Stimulated activated CD4-positive, alpha-beta T cell treated with anti-CD3 and anti-CD28 coated beads, TNF-alpha, amount 100 ng/mL, for 1 hour (primary cell): Measurements from ENCODE around the gene ARHGEF10L.

Experiments
- DNase-seq, 3 donors: peaks; one replicate each; pipeline ENCODE4 v3.0.0-alpha.2; 2020; ENCODE audit warnings: low read depth in 3 of 3, low spot score in 1 of 3

Gene ARHGEF10L

GRCh38 chr1:17653728-17654351, 114.3 kb downstream of the ARHGEF10L start:
- DNase-seq: no peak

DNA sequence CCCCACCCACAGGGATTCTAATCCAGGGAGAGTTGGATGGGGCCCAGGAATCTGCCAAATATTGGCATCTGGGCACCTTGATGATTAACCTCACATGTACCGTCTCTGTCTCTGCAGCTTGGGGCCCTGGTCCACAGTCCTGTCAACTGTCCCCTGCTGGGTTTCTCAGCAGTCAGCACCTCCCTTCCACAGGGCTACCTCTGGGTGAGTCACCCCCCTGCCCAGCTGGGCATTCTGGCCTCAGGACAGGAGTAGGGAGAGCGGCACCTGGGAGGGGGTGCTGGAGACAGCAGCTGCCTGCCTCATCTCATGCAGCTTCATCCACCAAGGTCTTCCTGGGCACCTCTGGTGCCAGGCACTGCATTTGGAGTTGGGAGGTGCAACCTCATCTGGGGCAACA, 115.0 kb downstream of the ARHGEF10L start:
- no peak for DNase-seq

DNA sequence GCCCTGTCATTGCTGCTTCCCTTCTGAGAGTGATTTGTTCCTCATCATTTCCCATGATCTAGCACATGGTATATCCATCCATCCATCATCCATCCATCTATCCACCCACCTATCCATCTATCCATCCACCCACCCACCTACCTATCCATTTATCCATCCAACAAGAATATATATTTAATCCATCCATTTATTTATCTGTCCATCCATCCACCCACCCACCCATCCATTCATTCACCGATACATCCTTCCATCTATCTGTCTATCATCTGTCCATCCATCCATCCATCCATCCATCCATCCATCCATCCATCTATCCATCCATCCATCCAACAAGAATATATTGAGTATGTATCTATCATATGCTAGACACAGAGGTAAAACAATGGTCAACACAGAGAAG, 115.7 kb downstream of the ARHGEF10L start:
- no peak for DNase-seq

DNA sequence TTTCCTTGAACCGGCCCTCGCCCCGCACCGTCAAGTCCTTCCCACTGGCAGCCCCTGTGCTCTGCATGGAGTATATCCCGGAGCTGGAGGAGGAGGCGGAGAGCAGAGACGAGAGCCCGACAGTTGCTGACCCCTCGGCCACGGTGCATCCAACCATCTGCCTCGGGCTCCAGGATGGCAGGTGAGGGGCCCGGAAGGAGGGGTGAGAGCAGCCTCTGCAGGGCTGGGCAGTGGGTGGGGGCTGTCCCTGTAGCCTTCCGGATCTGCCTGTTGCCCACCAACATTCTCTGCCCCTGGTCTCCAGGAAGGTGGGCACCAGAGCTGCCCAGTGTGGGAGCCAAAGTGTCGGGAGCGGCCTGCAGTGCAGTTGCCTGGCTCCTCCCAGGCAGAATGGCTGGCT, 116.4 kb downstream of the ARHGEF10L start:
- DNase-seq: no peak

DNA sequence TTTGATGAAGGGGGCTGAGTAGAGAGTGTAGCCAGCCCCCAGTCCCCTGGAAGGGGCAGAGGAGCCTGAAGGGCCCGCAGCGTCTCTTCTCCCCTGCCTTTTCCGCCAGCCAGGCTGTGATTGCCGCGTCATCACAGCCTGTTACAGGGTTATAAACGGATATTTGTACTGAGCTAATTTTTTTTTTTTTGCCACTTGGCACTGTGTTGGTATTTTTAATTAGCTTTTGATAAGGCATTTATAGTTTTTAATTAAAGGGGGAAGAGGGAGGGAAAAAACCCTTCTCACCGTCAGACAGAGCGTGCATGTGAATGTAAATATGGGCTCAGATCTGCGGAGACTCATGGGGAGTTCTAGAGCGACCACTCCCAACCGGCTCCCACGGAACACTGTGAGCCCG, 117.9 kb downstream of the ARHGEF10L start:
- DNase-seq: no peak

GRCh38 chr1:17658837-17659236, 119.3 kb downstream of the ARHGEF10L start:
- no peak for DNase-seq

DNA sequence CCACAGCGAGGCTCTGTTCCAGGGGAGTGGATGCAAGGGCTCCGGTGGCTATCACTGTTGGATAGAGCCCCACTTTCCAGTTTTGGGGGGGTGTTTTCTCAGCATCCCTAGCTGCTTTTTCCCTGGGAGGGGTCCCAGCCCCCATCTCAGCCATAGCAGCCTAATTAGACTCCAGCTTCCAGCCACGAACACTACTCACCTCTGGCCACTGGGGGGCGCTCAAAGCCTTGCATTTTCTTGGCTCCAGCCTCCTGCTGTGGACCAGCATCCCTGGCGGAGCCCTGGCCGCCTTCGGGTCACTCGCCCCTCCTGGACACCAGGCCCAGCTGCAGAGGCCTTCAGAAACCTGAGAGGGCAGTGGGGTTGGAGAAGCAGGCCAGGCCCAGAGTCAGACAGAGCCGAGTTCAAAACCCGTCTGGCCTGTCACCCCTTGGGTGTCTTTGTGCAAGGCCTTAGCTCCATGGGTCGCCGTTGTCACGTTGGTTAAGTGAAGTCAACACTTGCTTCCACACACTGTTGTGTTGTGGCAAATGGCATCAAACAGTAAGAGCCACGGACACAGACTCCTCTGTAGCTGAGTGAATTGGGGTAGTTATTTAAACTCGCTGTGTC, 122.2 kb downstream of the ARHGEF10L start:
- DNase-seq: peak in 2 of 3 donors; percentile 6 to 18

DNA sequence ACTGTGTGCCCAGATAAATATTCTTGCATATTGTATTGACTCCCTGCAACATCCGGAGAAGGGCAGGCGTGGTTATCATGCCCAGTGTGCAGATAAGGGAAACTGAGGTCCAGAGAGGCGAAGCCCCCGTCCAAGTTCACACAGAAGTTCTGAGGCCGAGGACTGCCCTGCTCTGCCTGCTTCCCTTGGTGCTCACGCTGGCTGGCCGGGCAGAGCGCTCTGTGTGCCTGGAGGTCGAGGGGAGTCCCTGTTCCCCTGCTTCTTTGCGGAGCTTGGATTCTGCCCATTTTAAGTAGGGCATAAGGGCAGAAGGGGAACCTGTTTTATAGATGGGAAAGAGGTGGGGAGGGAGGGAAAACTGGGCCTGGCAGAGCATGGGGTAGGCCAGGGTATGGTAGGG, 122.8 kb downstream of the ARHGEF10L start:
- no peak for DNase-seq

DNA sequence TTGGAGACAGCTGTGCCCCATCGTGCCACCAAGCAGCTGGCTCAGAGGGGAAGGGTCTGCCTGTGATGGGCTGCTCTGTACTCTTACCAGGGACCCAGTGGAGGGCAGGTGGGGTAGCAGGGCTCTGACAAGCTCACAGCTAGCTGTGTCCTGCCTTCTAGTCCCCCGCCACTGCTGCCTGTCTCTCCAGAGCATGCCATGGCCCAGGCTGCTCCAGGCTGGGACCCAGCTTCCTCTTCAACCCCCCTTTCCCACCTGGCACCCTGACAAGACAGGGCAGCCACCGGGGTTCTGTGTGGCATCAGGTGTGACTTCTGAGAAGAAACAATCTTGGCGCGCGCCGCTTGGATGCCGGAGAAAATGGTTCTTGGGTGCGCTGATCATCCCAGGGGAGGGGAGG, 123.3 kb downstream of the ARHGEF10L start:
- DNase-seq: no peak

- DNase-seq: no peak
Observed at GRCh38 chr1:17663646-17664045, 124.1 kb downstream of the ARHGEF10L start.

DNA sequence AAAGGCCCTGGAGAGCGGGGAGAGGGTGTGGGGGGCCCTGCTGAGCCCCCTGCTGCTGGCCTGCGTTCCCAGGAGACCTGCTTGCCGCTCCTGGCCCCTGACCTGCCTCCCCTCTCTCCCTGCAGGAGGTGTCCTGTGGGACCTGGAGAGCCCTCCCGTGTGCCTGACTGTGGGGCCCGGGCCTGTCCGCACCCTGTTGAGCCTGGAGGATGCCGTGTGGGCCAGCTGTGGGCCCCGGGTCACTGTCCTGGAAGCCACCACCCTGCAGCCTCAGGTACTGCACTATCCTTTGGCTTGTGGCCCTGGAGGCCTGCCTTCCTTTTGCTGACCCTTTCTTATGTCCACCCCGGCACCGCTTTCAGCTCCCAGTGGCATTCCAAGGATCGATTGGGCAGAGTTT, 124.8 kb downstream of the ARHGEF10L start:
- no peak for DNase-seq

- no peak for DNase-seq
Observed at GRCh38 chr1:17665054-17665453, 125.6 kb downstream of the ARHGEF10L start.

DNA sequence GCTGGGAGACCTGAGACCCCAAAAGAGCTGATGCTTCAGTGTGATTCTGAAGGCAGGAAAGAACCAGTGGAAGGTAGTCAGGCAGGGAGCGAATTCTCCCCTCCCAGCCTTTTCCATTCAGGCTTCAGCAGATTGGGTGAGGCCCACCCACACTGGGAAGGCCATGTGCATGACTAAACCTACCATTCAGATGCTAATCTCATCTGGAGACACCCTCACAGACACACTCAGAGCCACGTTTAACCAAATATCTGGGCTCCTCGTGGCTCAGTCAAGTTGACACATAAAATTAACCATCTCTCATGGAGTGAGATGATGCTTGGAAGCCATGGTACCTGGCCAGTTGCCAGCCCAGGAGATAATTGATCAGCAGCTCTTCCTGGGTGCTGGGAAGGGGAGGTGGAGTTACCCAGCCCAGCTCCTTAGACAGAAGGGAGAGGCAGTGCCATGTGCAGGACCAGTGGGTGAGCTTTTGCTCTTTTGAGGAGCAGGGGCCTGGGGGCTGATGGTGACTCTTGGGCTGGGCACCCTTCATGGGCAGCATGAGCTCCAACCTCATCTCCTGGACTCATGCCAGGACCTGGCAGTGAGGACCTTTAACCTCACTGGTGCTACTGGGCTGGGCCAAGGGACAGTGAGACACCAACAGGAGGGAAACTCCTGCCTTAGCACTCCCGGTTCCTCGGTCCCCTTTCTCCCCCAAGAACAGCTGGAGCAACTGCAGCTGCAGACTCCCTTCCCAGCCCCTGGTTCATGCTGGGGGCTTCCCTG, 126.6 kb downstream of the ARHGEF10L start:
- DNase-seq: no peak

DNA sequence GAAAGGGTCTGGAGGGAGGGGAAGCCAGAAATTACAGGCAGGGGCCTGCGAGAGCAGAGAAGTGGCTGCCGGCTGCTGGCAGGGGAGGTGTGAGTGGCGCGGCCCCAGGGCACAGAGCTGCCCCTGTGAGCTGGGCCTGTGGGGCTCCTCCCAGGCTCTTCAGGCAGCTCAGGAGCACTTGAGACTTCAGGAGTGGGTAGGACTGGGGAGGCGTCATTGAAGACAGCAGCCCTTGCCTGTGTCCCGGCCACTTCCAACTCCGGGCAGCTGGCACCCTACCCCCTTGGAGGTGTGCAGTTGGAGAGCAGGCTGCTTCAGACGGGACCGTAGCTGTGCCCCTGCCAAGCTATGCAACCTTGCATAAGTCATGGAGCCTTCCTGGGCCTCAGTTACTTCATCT, 128.1 kb downstream of the ARHGEF10L start:
- no peak for DNase-seq

- DNase-seq: no peak
Observed at GRCh38 chr1:17668195-17668594, 128.7 kb downstream of the ARHGEF10L start.

- no peak for DNase-seq
Observed at GRCh38 chr1:17668624-17669175, 129.2 kb downstream of the ARHGEF10L start.

DNA sequence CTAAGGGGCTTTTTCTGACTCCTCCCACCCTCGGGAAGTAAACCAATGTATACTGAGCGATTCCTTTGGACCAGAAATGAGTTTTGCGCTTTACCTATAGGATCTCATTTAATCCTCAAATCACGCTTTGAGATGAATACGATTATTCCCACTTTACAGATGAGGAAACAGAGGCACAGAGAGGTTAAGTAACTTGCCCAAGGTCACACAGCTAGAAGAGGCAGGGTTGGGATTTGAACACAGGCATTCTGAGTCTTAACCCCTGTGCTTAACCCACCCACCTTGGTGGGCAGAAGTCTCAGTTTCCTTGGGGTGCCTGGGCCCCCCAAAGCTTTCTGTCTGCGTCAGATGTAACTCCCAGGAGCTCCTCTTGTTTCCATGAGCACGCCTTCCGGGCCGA, 129.8 kb downstream of the ARHGEF10L start:
- DNase-seq: no peak

DNA sequence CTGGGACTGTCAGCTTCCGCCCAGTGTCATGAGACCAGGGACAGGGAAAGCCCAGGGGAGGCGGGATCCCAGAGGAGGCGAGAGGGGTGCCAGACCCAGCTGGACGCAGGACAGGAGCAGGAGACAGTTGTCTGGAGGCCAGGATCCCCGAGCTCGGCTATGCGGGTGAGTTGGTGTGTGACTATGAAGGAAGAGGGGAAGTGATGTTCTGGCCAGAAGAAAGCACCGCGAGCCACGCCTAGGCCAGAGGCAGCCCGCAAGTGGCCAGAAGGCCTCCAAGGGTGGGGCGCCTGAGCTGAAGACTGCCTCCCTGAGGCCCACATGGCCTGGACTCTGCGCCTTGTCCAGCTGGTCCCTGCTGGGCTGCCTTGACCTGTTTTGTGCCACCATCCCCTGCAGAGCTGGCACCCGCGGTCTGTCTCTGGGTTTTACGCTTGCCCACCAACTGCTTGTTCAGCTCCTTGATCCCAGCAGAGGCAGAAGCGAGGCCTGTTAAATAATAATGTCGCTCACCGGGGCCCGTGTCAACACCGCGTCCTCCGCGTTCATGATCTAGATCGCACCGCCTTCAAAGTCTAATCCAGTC, 130.5 kb downstream of the ARHGEF10L start:
- DNase-seq: no peak

- no peak for DNase-seq
Observed at GRCh38 chr1:17670587-17671313, 131.3 kb downstream of the ARHGEF10L start.

DNA sequence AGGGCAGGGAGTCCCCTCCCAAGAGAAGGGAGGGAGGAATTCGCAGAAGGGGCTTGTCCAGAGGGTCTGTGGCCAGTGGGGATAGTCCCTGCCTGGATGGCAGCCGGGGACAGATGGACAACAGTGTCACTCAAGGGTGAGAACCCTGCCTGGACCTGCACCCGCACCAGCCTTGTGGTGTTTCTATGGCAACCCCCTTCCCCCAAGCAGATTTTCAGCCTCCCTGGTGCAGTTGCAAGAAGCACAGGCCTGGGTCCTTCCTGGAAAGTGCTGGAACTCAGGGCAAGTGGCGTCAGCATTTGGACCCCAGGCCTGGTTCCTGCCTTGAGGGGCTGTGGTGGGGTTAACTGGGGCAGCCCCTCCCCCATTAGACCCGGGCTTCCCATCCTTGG, 131.8 kb downstream of the ARHGEF10L start:
- DNase-seq: no peak

DNA sequence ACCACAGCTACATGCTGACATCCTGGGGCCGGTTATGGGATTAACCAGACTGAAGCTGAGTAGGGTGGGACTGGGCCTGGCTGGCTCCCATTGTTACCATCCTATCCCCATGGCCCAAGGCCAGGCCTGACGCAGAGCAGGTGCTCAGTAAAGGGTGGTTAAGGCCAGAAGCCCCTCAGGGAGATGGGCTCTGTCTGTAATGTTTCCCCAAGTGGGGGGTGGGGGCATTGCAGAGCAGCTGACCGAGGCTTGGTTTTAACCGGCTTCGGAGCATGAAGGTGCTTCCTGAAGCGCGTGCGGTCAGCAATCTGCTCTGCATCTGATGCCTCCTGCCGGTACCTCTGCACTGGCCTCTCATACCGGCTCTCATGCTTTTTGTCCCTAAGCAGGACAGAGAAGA, 132.2 kb downstream of the ARHGEF10L start:
- no peak for DNase-seq
